GM18861 (cell line): ENCODE results near the gene UBE4A.

ENCODE experiments used
- ATAC-seq: cut with Tn5 transposase; IDR thresholded peaks from one replicate; pipeline ENCODE4 v1.9.1; 2021; ENCODE audit not compliant: unreplicated experiment

UBE4A gene

GRCh38 chr11:118359295-118359958, at the start of gene UBE4A:
Gene UBE4A (plus strand): TSS chr11:118359600. CDS start chr11:118365081, 5,481 bp downstream.
- peak; percentile 75 for ATAC-seq

- no peak for ATAC-seq
Measured at GRCh38 chr11:118310271-118310670, 49.1 kb upstream of the UBE4A start.

- no peak for ATAC-seq
Measured at GRCh38 chr11:118310781-118311485, 48.5 kb upstream of the UBE4A start.

GRCh38 chr11:118311518-118311917, 47.9 kb upstream of the UBE4A start:
- ATAC-seq, result no peak

- ATAC-seq, result no peak
Measured at GRCh38 chr11:118312328-118312727, 47.1 kb upstream of the UBE4A start.

GRCh38 chr11:118313242-118313641, 46.2 kb upstream of the UBE4A start:
- ATAC-seq, result no peak

- ATAC-seq, result no peak
Measured at GRCh38 chr11:118314988-118315411, 44.4 kb upstream of the UBE4A start.

- no peak for ATAC-seq
Measured at GRCh38 chr11:118318124-118318523, 41.3 kb upstream of the UBE4A start.

GRCh38 chr11:118318581-118319336, 40.6 kb upstream of the UBE4A start:
- no peak for ATAC-seq

- no peak for ATAC-seq
Measured at GRCh38 chr11:118319337-118319707, 40.1 kb upstream of the UBE4A start.

GRCh38 chr11:118320515-118320914, 38.9 kb upstream of the UBE4A start:
- no peak for ATAC-seq

GRCh38 chr11:118321386-118322082, 37.9 kb upstream of the UBE4A start:
- no peak for ATAC-seq

- no peak for ATAC-seq
Measured at GRCh38 chr11:118322721-118323120, 36.7 kb upstream of the UBE4A start.

- no peak for ATAC-seq
Measured at GRCh38 chr11:118325283-118325682, 34.1 kb upstream of the UBE4A start.

- ATAC-seq, result no peak
Measured at GRCh38 chr11:118328745-118329144, 30.7 kb upstream of the UBE4A start.

- ATAC-seq, result no peak
Measured at GRCh38 chr11:118334745-118335144, 24.7 kb upstream of the UBE4A start.

GRCh38 chr11:118338637-118339061, 20.8 kb upstream of the UBE4A start:
- ATAC-seq, result no peak

- no peak for ATAC-seq
Measured at GRCh38 chr11:118339281-118339961, 20.0 kb upstream of the UBE4A start.

GRCh38 chr11:118340449-118340848, 19.0 kb upstream of the UBE4A start:
- ATAC-seq, result no peak

GRCh38 chr11:118341261-118341660, 18.1 kb upstream of the UBE4A start:
- no peak for ATAC-seq
